Measurements from ENCODE around the gene HOXA6. TPM values are rescaled to one million over a fixed set of nuclear protein-coding genes. Genes with fewer than 3 reads are reported as not detected.

Gene HOXA6
- total and polyA plus RNA-seq, 2 of the 4 experiments (the other 2 are of a cell fraction): 1.4 to 1.8 TPM

DNA sequence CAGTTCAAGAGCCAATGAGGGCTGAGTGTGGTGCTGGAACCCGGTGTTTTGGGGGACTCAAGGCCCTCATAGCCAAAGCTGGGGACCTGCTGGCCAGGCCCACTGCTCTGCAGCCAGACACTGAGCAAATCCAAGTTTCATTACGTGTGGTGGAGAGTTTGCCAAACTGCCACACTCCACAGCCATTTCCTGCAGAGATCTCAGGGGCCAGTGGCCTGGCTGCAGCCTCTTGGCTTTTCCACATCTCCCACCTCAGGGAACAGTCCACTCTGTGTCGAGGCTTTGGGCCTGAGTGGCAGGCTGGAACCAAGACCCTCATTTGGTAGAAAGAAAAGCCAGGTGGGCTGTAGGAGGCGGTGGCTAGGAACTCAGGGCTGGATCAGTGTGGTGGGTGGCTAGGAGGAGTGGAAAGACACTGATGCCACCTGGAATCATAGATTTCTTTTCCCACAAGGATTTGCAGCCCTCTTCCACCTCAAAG is 34.3 kb upstream of the HOXA6 start:
- DNase-seq (no peak), ATAC-seq (ENCODE audit: low read depth) (no peak)
- H3K4me2 ChIP-seq (ENCODE audit: low read depth, low read length): no peak overlapping the region
- intact Hi-C loops (cut with micrococcal nuclease) (no loop called here), dilution Hi-C loops (cut with HindIII; ENCODE audit: low sequenced_read_pairs, unreplicated experiment) (no loop called here), in situ Hi-C loops (cut with MboI; ENCODE audit: low sequenced_read_pairs) (no loop called here)
- no peak overlapping the region for H3K4ac ChIP-seq (ENCODE audit: low read depth, low read length)
- no peak overlapping the region for H3K4me3 ChIP-seq (ENCODE audit: insufficient read depth, low read depth, low read length)
- WGBS, 2 experiments (ENCODE audit: extremely low coverage in 2 of 2, insufficient read length in 1 of 2): no CpG with 5 or more reads among the region's 4 CpGs
- no peak overlapping the region for H2BK120ac ChIP-seq (ENCODE audit: low read depth, low read length)
- H2BK20ac ChIP-seq (ENCODE audit: low read depth, low read length): no peak overlapping the region
- H2BK5ac ChIP-seq (ENCODE audit: low read depth, low read length, poor library complexity, severe bottlenecking): no peak overlapping the region
- no peak overlapping the region for H3K56ac ChIP-seq (ENCODE audit: extremely low read depth, insufficient read depth, low read length)
- H4K8ac ChIP-seq (ENCODE audit: low read depth in 2 of 2, low read length in 2 of 2): no peak overlapping the region
- CTCF ChIA-PET: interaction anchor here (1.3 kb wide), 1 partner anchor 21 kb away, joined by 3 read pairs; no protein-coding TSS in a partner anchor
- TF ChIP-seq, protein P1, sequence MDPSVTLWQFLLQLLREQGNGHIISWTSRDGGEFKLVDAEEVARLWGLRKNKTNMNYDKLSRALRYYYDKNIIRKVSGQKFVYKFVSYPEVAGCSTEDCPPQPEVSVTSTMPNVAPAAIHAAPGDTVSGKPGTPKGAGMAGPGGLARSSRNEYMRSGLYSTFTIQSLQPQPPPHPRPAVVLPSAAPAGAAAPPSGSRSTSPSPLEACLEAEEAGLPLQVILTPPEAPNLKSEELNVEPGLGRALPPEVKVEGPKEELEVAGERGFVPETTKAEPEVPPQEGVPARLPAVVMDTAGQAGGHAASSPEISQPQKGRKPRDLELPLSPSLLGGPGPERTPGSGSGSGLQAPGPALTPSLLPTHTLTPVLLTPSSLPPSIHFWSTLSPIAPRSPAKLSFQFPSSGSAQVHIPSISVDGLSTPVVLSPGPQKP (IDR thresholded peaks at IDR 0.05; ENCODE audit: borderline replicate concordance, low read depth, low read length): no peak
- TF ChIP-seq SMC3 (IDR thresholded peaks at IDR 0.05; ENCODE audit: low read depth, low read length): no peak
- TF ChIP-seq CHD1 (IDR thresholded peaks at IDR 0.05; ENCODE audit: low read depth, low read length): no peak
- no peak for TF ChIP-seq RFX5 (IDR thresholded peaks at IDR 0.05; ENCODE audit: low read depth, low read length)
- TF ChIP-seq RAD21 (IDR thresholded peaks at IDR 0.05; ENCODE audit: low read length): no peak
- TF ChIP-seq POLR2A (IDR thresholded peaks at IDR 0.05; ENCODE audit: low read depth, low read length): no peak
- no peak for TF ChIP-seq FOS (IDR thresholded peaks at IDR 0.05; ENCODE audit: low read depth, low read length)
- no peak for TF ChIP-seq CEBPB (IDR thresholded peaks at IDR 0.05; ENCODE audit: low read depth, low read length)
- TF ChIP-seq, protein P2, sequence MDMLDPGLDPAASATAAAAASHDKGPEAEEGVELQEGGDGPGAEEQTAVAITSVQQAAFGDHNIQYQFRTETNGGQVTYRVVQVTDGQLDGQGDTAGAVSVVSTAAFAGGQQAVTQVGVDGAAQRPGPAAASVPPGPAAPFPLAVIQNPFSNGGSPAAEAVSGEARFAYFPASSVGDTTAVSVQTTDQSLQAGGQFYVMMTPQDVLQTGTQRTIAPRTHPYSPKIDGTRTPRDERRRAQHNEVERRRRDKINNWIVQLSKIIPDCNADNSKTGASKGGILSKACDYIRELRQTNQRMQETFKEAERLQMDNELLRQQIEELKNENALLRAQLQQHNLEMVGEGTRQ (IDR thresholded peaks at IDR 0.05; ENCODE audit: low read depth, low read length): no peak
- TF ChIP-seq NFE2L2 (IDR thresholded peaks at IDR 0.05; ENCODE audit: low read depth, low read length): no peak
- TF ChIP-seq RCOR1 (IDR thresholded peaks at IDR 0.05; ENCODE audit: insufficient replicate concordance, low read length): no peak
- H3K4me1 ChIP-seq (ENCODE audit: control insufficient read depth, insufficient read depth, low read length): peaks cover 1% of the 10 kb centered on the region; the same call in 1 of the 2 replicates
- H2AFZ ChIP-seq (replicated peaks; ENCODE audit: low read length, poor library complexity): no peak overlapping the region
- no peaks in the 10 kb centered on the region for H3K9me1 ChIP-seq (ENCODE audit: insufficient read depth, low read length)
- peaks cover 87% of the 10 kb centered on the region for H3K27me3 ChIP-seq (ENCODE audit: control insufficient read depth, insufficient read depth, low read length)
- POLR2A ChIA-PET (ENCODE audit: unreplicated experiment): no interaction called here
- H3K79me1 ChIP-seq (ENCODE audit: low read depth in 1 of 2, low read length in 2 of 2): no peaks in the 10 kb centered on the region
- no peak overlapping the region for H2AK9ac ChIP-seq (replicated peaks; ENCODE audit: low read depth, low read length, poor library complexity)
- peaks cover 14% of the 10 kb centered on the region; the same call in 1 of the 2 replicates for H4K20me1 ChIP-seq (ENCODE audit: insufficient read depth, low read length)
- no TSS peak for BruUV-seq (replicated peaks)
- no peak overlapping the region for H2AK5ac ChIP-seq (ENCODE audit: low read depth, low read length)
- H3K27ac ChIP-seq (ENCODE audit: insufficient read depth, low read length): no peak overlapping the region
- no peaks in the 10 kb centered on the region for H3K36me3 ChIP-seq (ENCODE audit: control insufficient read depth, insufficient read depth, low read length)
- no peak overlapping the region for H3K18ac ChIP-seq (ENCODE audit: low read depth, low read length)
- H2BK15ac ChIP-seq (ENCODE audit: low read depth, low read length): no peak overlapping the region
- H3K23ac ChIP-seq (ENCODE audit: low read depth, low read length): no peak overlapping the region
- no peak overlapping the region for H3K9ac ChIP-seq (ENCODE audit: low read depth, low read length)
- no peak overlapping the region for H3K14ac ChIP-seq (replicated peaks; ENCODE audit: low read depth, low read length)
- H4K5ac ChIP-seq (ENCODE audit: low read depth, low read length): no peak overlapping the region
- peaks cover 3% of the 10 kb centered on the region; the same call in 1 of the 2 replicates for H3K9me3 ChIP-seq (ENCODE audit: control insufficient read depth, insufficient read depth, low read length)
- no peak overlapping the region for H4K91ac ChIP-seq (ENCODE audit: insufficient read depth, low read depth, low read length)
